WTC11 (cell line): ENCODE data around the gene AKAP1. TPM values are rescaled to one million over a fixed set of nuclear protein-coding genes. Genes with fewer than 3 reads are reported as not detected.

Experiments used
- ATAC-seq: fragments of 200-7000 bp; cut with Tn5 transposase; 2 replicates; pipeline ENCODE4 v1.10.0; 2021; ENCODE audit warnings: mild to moderate bottlenecking, moderate library complexity
- CTCF ChIA-PET: fragments of 300-600 bp; sonication (Branson Sonifier 250); formaldehyde crosslinking; loops from one replicate; lab custom pipeline; 2021; ENCODE audit warnings: antibody characterized with exemption; lab: Charles Lee
- POLR2A ChIA-PET: fragments of 350-600 bp; sonication (Branson Sonifier 250); formaldehyde crosslinking; loops from one replicate; lab custom pipeline; 2021; ENCODE audit warnings: antibody characterized with exemption; lab: Charles Lee
- DNase-seq: peaks from one replicate; pipeline ENCODE4 v3.0.0; 2021; ENCODE audit warnings: low spot score
- H3K27ac Mint-ChIP-seq: 2 replicates; pipeline ENCODE4 v1.8.0; 2021; ENCODE audit warnings: mixed read lengths
- H3K27me3 Mint-ChIP-seq: 2 replicates; pipeline ENCODE4 v1.8.0; 2021; ENCODE audit warnings: low read depth, mild to moderate bottlenecking, moderate library complexity, mixed read lengths
- H3K36me3 Mint-ChIP-seq: 2 replicates; pipeline ENCODE4 v1.8.0; 2021; ENCODE audit warnings: mixed read lengths
- H3K4me1 Mint-ChIP-seq: 2 replicates; pipeline ENCODE4 v1.8.0; 2022; ENCODE audit warnings: mixed read lengths
- H3K4me3 Mint-ChIP-seq: 2 replicates; pipeline ENCODE4 v1.8.0; 2021; ENCODE audit warnings: mild to moderate bottlenecking, moderate library complexity, mixed read lengths
- H3K9me3 Mint-ChIP-seq: 2 replicates; pipeline ENCODE4 v1.8.0; 2021; ENCODE audit warnings: mixed read lengths
- ATF1 ChIP-seq: sonication (generic); formaldehyde crosslinking; IDR thresholded peaks from 2 replicates; pipeline ENCODE4 v1.8.1; 2023; ENCODE audit warnings: mild to moderate bottlenecking, moderate library complexity, missing genetic modification reagents
- CREB1 ChIP-seq: sonication (generic); formaldehyde crosslinking; IDR thresholded peaks from 2 replicates; pipeline ENCODE4 v1.8.0; 2023; ENCODE audit warnings: mild to moderate bottlenecking, missing genetic modification reagents
- E2F4 ChIP-seq: sonication (generic); formaldehyde crosslinking; IDR thresholded peaks from 2 replicates; pipeline ENCODE4 v1.8.1; 2022; ENCODE audit warnings: low read depth, mild to moderate bottlenecking, moderate library complexity, missing genetic modification reagents, borderline replicate concordance
- ESRRA ChIP-seq: sonication (generic); formaldehyde crosslinking; IDR thresholded peaks from 2 replicates; pipeline ENCODE4 v1.8.1; 2022; ENCODE audit warnings: mild to moderate bottlenecking, missing genetic modification reagents, borderline replicate concordance
- FOXP1 ChIP-seq: sonication (generic); formaldehyde crosslinking; IDR thresholded peaks from 2 replicates; pipeline ENCODE4 v1.8.0; 2022; ENCODE audit warnings: missing genetic modification reagents, mild to moderate bottlenecking, moderate library complexity, borderline replicate concordance
- SOX15 ChIP-seq: fragments of 250-450 bp; sonication (Bioruptor Pico); IDR thresholded peaks from 2 replicates; pipeline ENCODE4 v1.9.0; 2021; ENCODE audit warnings: mild to moderate bottlenecking
- SP1 ChIP-seq: sonication (generic); formaldehyde crosslinking; conservative IDR thresholded peaks from 2 replicates; pipeline ENCODE4 v1.8.1; 2022; ENCODE audit warnings: missing genetic modification reagents
- ZNF232 ChIP-seq: sonication (generic); formaldehyde crosslinking; IDR thresholded peaks from 2 replicates; pipeline ENCODE4 v1.8.0; 2022; ENCODE audit warnings: mild to moderate bottlenecking, missing genetic modification reagents
- ZNF416 ChIP-seq: fragments of 250-450 bp; sonication (Bioruptor Pico); IDR thresholded peaks from 2 replicates; pipeline ENCODE4 v1.9.0; 2021; ENCODE audit warnings: mild to moderate bottlenecking, inconsistent platforms
- total RNA-seq: library from RNA; stranded (reverse); gene quantifications from 3 replicates; pipeline ENCODE4 v1.2.3, GENCODE V29; 2021
- TF ChIP-seq, protein P1 (sequence below): fragments of 250-450 bp; sonication (Bioruptor Pico); IDR thresholded peaks from 2 replicates; pipeline ENCODE4 v1.9.0; 2021; ENCODE audit warnings: mild to moderate bottlenecking
- TF ChIP-seq, protein P2 (sequence below): sonication (generic); formaldehyde crosslinking; IDR thresholded peaks from 2 replicates; pipeline ENCODE4 v1.8.1; 2023; ENCODE audit warnings: mild to moderate bottlenecking, moderate library complexity, missing genetic modification reagents
- TF ChIP-seq, protein P3 (sequence below): fragments of 250-450 bp; sonication (Bioruptor Pico); IDR thresholded peaks from 2 replicates; pipeline ENCODE4 v1.9.0; 2021; ENCODE audit warnings: mild to moderate bottlenecking, borderline replicate concordance
- TF ChIP-seq, protein P4 (sequence below): fragments of 250-450 bp; sonication (Bioruptor Pico); conservative IDR thresholded peaks from 2 replicates; pipeline ENCODE4 v1.9.0; 2021; ENCODE audit warnings: mild to moderate bottlenecking
- TF ChIP-seq, protein P5 (sequence below): sonication (generic); formaldehyde crosslinking; IDR thresholded peaks from 2 replicates; pipeline ENCODE4 v1.8.0; 2022; ENCODE audit warnings: mild to moderate bottlenecking, missing genetic modification reagents

Gene AKAP1
- total RNA-seq, 1 experiment from 2014 or later = 74.5 TPM

GRCh38 chr17:57048096-57048495, 37.0 kb upstream of the AKAP1 start:
- H3K4me1 Mint-ChIP-seq = peaks cover 25% of the 10 kb centered on the region
- ATAC-seq = no peak
- POLR2A ChIA-PET = interaction anchor here (0.6 kb wide), 1 partner anchor 60 kb away, joined by 3 read pairs; no protein-coding TSS in a partner anchor

GRCh38 chr17:57050306-57050705, 34.7 kb upstream of the AKAP1 start:
- ChIA-PET POLR2A (no interaction called here), CTCF (interaction anchor here (0.5 to 2.6 kb wide), 5 partner anchors 13 to 1892 kb away, joined by 3 to 12 read pairs (median 4); no protein-coding TSS in a partner anchor)
- DNase-seq (no peak), ATAC-seq (peak; percentile 38)
- peaks cover 28% of the 10 kb centered on the region for H3K4me1 Mint-ChIP-seq
- TF ChIP-seq ATF1 (CRISPR knock-in tag) = no peak
- H3K27ac Mint-ChIP-seq = peak overlapping the region; percentile 26
- no peaks in the 10 kb centered on the region for H3K27me3 Mint-ChIP-seq
- no peaks in the 10 kb centered on the region for H3K9me3 Mint-ChIP-seq
- no peaks in the 10 kb centered on the region for H3K36me3 Mint-ChIP-seq
- H3K4me3 Mint-ChIP-seq = no peak overlapping the region

More at GRCh38 chr17:57048096-57048495, 37.0 kb upstream of the AKAP1 start:
- Mint-ChIP-seq H3K27ac (no peak overlapping the region), H3K9me3 (0 out of 2 replicates have a peak, but pooled peaks cover 3% of the 10 kb centered on the region), H3K27me3 (no peaks in the 10 kb centered on the region), H3K36me3 (no peaks in the 10 kb centered on the region), H3K4me3 (no peak overlapping the region)
- DNase-seq = no peak
- CTCF ChIA-PET = interaction anchor here (1.6 to 2.6 kb wide), 2 partner anchors 38 to 46 kb away, joined by 4 to 12 read pairs; no protein-coding TSS in a partner anchor
- TF ChIP-seq, protein P1, sequence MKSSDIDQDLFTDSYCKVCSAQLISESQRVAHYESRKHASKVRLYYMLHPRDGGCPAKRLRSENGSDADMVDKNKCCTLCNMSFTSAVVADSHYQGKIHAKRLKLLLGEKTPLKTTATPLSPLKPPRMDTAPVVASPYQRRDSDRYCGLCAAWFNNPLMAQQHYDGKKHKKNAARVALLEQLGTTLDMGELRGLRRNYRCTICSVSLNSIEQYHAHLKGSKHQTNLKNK (CRISPR knock-in tag) = no peak
- TF ChIP-seq, protein P2, sequence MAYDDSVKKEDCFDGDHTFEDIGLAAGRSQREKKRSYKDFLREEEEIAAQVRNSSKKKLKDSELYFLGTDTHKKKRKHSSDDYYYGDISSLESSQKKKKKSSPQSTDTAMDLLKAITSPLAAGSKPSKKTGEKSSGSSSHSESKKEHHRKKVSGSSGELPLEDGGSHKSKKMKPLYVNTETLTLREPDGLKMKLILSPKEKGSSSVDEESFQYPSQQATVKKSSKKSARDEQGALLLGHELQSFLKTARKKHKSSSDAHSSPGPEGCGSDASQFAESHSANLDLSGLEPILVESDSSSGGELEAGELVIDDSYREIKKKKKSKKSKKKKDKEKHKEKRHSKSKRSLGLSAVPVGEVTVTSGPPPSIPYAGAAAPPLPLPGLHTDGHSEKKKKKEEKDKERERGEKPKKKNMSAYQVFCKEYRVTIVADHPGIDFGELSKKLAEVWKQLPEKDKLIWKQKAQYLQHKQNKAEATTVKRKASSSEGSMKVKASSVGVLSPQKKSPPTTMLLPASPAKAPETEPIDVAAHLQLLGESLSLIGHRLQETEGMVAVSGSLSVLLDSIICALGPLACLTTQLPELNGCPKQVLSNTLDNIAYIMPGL (CRISPR knock-in tag) = no peak
- TF ChIP-seq ZNF232 (CRISPR knock-in tag) (no peak), SOX15 (CRISPR knock-in tag) (no peak), SP1 (no peak), CREB1 (no peak), ZNF416 (CRISPR knock-in tag) (no peak), E2F4 (no peak), ESRRA (no peak), FOXP1 (no peak)
- TF ChIP-seq, protein P3, sequence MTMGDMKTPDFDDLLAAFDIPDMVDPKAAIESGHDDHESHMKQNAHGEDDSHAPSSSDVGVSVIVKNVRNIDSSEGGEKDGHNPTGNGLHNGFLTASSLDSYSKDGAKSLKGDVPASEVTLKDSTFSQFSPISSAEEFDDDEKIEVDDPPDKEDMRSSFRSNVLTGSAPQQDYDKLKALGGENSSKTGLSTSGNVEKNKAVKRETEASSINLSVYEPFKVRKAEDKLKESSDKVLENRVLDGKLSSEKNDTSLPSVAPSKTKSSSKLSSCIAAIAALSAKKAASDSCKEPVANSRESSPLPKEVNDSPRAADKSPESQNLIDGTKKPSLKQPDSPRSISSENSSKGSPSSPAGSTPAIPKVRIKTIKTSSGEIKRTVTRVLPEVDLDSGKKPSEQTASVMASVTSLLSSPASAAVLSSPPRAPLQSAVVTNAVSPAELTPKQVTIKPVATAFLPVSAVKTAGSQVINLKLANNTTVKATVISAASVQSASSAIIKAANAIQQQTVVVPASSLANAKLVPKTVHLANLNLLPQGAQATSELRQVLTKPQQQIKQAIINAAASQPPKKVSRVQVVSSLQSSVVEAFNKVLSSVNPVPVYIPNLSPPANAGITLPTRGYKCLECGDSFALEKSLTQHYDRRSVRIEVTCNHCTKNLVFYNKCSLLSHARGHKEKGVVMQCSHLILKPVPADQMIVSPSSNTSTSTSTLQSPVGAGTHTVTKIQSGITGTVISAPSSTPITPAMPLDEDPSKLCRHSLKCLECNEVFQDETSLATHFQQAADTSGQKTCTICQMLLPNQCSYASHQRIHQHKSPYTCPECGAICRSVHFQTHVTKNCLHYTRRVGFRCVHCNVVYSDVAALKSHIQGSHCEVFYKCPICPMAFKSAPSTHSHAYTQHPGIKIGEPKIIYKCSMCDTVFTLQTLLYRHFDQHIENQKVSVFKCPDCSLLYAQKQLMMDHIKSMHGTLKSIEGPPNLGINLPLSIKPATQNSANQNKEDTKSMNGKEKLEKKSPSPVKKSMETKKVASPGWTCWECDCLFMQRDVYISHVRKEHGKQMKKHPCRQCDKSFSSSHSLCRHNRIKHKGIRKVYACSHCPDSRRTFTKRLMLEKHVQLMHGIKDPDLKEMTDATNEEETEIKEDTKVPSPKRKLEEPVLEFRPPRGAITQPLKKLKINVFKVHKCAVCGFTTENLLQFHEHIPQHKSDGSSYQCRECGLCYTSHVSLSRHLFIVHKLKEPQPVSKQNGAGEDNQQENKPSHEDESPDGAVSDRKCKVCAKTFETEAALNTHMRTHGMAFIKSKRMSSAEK = no peak
- TF ChIP-seq, protein P4, sequence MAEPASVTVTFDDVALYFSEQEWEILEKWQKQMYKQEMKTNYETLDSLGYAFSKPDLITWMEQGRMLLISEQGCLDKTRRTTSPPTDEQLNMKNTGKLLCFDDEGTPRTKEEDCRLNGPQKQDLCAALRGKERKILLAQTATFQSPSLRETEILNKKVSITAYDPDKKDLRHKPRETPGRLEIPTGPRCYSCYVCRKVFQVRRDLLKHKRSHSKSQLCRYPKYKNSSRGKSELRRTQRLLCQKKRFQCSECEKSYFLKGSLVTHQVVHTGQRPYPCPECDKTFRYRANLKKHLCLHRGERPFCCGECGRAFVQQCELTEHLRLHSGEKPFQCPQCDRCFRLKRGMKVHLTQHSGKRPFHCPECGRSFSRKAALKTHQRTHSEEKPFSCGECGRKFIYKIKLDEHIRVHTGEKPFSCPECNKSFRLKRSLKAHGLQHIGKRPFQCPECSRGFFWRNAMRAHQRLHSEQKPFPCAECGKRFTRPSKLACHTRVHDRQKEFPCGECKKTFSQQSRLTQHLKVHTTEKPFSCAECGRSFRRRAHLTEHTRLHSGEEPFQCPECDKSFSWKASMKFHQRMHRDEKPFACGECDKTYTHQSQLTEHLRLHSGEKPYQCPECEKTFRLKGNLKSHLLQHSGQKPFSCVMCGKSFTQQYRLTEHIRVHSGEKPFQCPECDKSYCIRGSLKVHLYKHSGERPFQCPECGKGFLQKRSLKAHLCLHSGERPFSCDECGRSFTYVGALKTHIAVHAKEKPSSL (CRISPR knock-in tag) = no peak
- TF ChIP-seq, protein P5, sequence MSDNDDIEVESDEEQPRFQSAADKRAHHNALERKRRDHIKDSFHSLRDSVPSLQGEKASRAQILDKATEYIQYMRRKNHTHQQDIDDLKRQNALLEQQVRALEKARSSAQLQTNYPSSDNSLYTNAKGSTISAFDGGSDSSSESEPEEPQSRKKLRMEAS (CRISPR knock-in tag) = no peak
